GM18873 (cell line): ENCODE results near the gene NUDT17.
"Not testable (repeated sequence)": the region's sequence is repeated elsewhere in the genome, so short reads cannot be mapped to it uniquely, and the experiment has no call there.

Experiments used
- ATAC-seq: cut with Tn5 transposase; IDR thresholded peaks from one replicate; pipeline ENCODE4 v1.9.1; 2021; ENCODE audit warnings: mild to moderate bottlenecking, moderate library complexity, moderate number of reproducible peaks; ENCODE audit not compliant: unreplicated experiment, low FRiP score

The NUDT17 gene, protein sequence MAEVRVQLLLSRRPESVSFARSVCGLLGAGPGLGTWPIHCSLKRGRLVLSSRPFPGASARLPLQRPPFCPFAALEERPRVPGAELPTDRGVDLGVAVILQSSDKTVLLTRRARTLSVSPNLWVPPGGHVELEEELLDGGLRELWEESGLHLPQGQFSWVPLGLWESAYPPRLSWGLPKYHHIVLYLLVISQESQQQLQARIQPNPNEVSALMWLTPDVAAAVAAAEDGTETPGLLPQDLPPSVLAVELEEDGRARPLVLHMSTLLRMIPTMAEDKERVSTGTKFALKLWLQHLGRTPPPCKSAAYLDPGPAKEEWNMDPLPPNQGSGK

DNA sequence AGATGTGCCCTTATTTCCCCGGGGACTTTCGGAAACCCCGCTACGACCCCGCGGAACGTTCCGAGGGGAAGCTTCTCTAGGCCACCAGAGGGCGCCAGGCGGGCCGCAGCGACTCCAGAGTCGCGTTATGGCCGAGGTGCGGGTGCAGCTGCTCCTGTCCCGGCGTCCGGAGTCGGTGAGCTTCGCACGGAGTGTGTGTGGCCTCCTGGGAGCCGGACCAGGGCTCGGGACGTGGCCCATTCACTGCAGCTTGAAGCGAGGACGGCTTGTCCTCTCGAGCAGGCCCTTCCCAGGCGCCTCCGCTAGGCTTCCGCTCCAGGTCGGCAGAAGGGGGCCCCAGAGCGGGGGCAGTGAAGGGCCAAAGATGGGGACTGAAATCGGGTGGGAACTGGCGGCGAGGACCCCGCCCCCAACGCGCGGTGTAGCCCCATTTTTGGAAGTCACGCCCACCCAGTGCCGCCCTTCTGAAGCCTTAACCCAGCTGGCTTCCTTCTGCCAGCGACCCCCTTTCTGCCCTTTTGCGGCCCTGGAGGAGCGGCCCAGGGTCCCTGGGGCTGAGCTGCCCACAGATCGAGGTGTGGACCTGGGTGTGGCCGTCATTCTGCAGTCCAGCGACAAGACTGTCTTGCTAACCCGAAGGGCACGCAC lies at the start of gene NUDT17:
Gene NUDT17 (plus strand): TSS at position 117 of the 648 bp plus-strand sequence. CDS start 11 bp downstream, at position 128.
- peak; percentile 36 for ATAC-seq

DNA sequence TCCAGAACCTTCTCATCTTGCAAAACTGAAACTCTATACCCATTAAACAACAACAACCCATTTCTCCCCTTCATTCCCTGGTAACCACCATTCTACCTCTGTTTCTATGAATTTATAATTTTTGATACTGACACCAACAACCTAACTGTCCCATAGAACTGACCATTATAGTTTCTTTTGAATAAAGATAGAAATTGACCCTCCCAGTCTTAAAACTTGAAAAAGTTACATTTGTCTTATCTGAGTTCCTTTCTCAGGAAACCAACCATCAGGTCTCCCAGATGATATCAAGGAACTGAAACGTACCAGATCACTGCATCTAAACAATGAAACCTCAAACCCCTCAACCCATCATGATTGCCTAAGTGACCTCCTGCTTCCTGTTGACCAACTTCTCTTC lies 48.7 kb upstream of the NUDT17 start:
- ATAC-seq: no peak

DNA sequence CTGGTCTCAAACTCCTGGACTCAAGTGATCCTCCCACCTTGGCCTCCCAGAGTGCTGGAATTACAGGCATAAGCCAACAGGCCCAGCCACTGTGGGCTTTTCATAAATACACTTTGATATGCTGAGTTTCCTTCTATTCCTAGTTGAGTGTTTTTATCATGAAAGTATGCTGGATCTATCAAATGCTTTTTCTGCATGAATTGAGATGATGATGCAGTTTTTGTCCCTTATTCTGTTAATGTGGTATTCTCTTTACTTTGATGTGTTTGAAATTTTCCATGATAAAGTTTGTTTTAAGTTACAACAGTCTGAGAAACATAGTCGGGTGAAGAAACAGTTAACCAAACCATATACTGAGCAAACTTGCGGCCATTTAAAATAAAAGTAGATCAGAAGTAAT lies 45.6 kb upstream of the NUDT17 start:
- ATAC-seq: no peak

DNA sequence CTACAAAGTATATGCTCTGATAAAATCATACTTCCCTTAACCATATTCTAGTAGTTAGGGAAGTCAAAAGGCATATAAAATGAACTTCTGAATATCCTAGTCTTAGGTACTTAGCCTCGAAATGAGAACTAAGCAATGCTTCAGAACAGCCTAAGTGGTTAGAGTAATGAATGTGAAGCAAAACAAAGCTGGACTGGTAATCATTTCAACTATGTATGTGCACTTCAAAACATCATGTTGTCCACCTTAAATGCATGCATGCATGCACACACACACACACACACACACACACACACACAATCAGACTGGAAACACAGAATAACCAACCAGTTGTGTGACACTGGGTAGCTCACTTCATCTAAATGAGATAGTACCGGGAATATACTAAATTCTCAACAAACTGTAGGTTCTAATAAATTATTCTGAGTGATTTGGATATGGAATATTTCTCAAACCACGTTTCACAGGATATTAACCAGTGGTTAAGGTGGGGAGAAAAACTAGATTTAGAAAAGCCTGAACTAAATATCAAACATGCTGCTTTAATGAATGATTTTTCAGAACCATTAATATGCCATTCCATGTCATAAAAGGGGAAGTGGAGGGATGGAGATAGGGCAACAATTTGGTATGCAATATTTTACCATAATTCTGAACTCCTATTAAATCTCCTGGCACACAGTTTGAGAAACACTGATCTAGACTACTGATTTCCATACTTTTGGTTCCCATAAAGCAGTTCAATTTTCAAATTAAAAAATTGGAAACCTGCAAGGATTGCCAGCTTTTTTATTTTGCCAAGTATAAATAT lies 41.0 kb upstream of the NUDT17 start:
- ATAC-seq: no peak

DNA sequence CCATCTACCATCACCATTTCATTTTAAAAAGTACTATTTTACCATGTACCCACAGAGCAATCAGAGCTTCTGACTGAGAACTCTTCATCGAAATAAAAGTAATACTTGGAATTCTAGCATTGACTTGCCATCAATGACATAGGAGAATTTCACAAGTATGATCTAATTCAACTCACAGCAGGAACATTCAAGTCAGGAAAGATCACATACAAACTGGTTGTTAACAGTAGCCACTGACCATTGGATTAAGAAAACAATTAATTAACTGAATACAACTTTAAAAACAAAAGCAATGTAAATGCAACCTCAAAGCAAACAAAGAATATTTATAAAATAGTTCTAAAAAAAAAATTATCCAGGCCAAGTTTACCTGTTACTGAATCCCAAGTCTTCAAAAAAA lies 40.4 kb upstream of the NUDT17 start:
- no peak for ATAC-seq

DNA sequence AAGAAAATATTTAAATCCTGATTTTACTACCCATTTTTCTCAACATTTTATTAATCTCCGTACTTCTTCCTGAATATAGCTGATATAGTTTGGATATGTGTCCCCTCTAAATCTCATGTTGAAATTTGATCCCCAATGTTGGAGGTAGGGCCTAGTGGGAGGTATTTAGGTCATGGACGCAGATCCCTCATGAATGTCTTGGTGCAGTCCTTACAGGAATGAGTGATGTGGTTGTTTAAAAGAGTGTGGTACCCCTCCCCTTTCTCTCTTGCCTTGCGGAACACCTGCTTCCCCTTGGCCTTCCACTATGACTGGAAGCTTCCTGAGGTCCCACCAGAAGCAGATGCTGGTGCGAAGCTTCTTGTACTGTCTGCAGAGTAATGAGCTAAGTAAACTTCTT lies 39.0 kb upstream of the NUDT17 start:
- no peak for ATAC-seq

DNA sequence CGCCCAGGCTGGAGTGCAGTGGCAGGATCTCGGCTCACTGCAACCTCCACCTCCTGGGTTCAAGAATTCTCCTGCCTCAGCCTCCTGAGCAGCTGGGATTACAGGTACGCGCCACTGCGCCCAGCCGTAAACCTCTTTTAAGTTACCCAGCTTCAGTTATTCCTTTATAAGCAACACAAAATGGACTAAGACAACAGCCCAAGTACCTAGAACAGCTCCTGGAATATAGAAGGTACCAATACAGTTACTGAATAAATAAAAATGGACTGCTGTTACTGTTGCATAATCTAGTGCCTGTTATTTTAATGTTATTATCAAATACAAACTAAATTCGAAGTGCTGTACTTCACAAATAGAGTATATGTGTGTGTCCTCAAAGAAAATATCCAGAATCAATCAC lies 38.6 kb upstream of the NUDT17 start:
- no peak for ATAC-seq

DNA sequence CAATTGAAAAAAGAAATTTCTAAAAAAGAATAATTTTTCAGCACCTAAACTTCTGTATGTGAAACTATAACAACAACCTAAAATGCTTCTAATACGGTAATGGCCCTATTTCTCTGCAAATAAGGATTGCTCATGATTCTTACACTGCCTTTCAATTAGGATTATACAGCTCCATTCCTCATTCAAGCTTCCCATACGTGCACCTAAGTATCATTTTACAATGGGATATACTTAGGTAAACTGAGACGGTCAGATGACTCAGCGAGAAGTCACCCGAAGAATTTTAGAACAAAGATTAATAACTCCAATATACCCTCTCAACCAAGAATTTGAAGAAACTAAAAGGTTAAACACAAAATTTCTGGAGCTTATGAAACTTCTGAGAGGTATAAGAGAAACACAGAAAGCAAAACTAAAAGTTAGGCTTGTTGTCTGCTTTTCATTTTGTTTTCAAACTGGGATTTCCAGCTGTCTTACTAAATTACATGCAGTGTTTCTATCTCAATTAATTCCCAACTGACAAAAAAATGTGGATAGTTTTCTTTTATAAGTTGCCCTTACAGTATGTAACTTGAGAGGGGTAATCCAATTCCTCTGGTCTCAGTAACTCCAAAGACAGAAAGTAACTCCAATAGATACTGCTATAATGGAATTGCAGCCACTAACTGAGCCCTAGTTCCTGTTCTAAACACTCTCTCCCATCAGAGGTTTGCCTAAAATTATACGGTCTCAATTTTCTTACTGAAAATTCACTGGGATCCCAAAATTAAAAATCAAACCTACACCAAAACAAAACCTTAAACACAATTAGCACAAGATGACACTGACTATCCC lies 32.2 kb upstream of the NUDT17 start:
- not testable (repeated sequence) for ATAC-seq

DNA sequence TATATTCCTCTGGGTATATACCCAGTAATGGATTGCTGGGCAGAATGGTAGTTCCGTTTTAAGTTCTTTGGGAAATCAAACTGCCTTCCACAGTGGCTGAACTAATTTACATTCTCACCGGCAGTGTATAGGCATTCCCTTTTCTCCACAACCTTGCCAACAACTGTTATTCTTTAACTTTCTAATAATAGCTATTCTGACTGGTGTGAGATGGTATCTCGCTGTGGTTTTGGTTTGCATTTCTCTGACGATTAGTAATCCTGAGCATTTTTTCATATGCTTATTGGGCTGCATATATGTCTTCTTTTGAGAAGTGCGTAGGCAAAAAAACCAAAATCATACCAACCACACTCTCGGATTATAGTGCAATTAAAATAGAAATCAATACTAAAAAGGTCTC lies 27.3 kb upstream of the NUDT17 start:
- not testable (repeated sequence) for ATAC-seq

DNA sequence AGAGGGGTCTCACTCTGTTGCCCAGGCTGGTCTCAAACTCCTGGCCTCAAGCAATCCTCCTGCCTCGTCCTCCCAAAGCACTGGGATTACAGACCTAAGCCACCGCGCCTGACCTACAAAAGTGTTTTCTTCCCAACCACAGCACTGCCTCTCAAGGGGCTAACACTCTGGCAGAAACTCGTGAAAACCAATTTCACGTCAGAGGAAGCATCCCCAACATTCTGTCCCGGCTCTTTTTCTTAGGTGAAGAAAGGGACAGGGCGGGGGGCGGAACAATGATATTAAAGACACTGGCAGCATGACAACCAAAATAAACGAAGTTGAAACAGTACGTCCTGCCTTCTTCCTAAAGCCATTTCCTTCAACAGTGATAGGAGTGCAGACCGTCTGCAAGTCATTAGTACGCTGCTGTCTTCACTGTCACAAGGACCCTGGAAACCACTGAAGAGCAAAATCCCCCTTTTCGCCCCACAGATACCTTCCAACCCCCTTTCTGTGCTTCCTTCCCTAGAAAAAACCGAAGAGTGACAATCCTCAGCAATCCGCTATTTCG lies 22.6 kb upstream of the NUDT17 start:
- not testable (repeated sequence) for ATAC-seq

DNA sequence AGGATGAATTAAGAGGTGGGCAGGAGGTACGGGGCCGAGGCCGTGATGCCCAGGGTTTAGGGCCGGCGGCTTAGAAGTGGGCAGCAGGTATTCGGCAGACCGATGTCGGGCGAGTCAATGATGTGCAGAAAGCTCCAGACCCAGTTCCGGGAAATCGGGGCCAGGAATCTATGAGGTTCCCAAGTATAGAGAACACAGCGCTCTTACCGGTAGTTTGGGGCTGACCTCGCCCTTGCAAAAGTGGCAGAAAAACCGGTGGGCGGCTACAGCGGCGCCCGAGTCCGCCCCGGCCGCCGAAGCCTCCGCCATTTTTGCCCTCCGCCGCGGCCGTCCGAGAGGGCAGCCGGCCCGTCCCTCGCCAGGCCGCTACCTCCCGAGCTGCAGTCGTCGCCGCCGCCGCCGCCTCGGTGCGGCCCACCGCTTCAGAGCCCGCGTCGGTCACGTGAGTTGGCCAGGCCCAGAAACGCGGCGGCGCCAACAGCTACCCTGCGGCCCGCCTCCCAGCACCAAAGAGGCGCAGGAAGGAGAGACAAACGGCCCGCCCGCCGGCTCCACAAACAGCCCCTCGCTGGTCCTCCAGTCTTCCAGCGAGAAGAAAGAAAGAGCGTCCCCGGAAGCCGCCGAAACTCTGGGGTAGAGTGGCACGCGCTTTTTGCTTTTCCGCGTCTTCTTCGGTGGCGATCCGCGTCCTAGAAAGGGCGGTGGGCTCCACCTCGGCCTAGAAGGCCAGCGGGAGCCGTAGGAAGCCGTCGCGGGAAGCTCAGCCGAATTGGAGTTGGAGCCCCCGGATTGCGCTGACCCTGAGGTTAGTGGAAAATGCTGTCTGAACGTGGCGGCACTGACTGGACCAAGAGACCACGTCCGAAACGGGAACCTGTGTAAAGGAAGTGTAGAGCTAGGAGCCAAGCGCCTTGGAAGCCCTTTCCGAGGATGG lies 21.6 kb upstream of the NUDT17 start, which contains the start of the genes POLR3C and RNF115:
Gene POLR3C (plus strand): TSS at position 636 of the 934 bp plus-strand sequence. CDS start 1,577 bp downstream, outside the sequence.
Gene RNF115 (minus strand): TSS at position 531 of the 934 bp plus-strand sequence. CDS start 222 bp downstream, at position 309.
- peak; percentile 76 for ATAC-seq

DNA sequence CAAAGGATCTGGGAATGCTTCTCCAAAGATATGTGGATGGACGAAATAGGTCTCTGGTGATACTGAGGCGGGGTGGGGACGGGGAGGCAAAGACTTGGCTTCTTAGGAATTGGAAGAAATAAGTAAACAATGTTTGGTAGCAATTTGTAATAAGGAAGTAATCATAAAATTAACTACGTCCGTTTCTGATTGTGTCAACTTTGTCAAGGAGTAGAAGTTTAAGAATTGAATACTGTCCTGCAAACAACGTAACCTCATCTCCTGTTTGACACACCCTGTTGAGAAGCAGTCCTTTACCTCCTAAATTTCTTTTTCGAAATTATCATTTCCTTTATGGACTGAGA lies 21.0 kb upstream of the NUDT17 start:
- ATAC-seq: no peak

DNA sequence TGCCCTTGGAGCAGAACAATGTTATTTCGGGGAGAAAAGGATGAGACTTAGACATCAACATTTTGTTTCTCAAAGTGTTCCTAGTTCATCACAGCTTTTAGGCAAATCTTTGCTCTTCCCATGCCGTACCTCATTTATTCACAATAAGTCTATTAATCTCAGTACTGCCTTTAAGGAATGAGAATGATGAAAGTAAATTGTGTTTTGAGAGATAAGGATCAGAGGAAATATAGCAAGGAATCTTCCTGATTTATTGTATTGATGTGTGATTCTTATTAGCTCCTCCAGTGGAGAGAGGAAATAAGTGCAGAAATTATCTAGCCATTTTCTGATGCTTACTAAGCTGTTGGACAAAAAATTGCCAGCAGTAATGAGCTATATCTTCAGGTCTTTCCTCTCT lies 19.4 kb upstream of the NUDT17 start:
- ATAC-seq: no peak

DNA sequence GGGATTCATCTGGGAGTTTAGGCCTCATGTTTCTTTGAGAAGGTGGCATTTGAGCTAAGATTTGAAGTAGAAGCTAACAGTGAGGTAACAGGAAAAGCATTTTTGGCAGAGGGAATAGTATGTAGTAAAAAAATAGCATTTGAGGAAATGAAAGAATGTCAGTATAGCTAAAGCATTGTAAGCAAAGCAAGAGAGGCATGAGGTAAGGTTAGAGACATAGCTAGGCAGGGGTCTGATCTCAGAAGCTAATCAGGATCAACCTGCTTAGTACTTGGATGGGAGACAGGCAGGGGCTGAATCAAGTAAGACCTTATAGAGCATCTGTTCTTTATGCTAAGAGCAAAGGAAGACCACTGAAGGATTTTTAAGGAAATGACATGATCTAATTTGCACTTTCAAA lies 17.5 kb upstream of the NUDT17 start:
- ATAC-seq: no peak

DNA sequence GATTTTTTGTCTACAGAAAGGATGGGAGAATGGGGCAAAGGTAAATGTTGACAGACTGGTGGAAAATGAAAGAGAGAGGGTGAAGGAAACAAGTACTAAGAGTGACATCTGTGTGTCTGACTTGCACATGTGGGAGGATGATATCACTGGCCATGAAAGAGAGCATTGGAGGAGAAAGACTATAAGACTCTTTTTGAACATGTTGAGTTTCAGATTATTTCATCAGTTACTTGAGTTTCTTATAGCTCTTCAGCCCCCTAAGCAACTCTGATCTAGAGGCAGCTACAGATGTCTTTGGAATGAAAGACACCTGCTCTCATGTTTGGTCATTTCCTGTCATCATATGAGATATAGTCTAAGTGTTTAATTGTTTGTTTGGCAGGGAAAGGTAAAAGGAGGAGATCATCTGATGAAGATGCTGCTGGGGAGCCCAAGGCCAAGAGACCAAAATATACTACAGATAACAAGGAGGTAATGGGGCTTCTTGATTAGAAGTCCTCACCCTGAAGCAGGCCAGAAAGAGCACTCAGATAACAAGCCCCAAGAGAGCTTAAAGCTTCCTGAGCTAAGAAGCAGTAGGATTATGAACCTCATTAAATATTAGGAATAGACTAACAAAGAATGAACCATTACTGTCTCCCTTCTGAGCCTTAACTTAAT lies 16.9 kb upstream of the NUDT17 start:
- ATAC-seq: no peak

DNA sequence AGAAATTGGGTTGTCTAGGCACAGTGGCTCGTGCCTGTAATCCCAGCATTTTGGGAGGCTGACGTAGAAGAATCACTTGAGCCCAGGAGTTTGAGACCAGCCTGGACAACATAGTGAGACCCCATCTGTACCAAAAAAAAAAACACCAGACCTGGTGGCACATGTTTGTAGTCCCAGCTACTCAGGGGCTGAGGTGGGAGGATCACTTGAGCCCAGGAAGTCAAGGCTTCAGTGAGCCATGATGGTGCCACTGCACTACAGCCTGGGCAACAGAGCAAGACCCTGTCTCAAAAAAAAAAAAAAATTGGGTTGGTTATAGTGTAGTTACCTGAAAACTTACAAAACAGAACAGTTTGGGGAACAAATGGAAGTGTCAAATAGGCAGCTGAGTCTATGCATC lies 14.6 kb upstream of the NUDT17 start:
- ATAC-seq: not testable (repeated sequence)

DNA sequence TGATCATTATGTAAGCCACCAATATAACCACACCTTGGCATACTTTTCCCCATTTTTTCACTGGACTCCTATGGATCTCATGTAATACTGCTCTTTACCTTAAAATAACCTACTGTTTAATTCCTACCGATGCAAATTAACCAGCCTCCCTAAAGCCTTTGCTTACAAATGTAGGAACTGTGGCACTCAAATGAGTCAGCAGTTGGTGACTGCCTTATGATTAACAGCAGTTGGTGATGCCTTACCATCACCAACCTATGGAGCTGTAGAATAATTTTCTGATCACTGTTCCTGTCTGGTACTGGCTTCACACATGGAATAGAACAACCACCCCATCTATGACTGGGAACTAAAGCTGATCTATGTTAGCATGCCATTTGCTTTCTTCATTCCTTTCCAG lies 7.8 kb upstream of the NUDT17 start:
- ATAC-seq: no peak

DNA sequence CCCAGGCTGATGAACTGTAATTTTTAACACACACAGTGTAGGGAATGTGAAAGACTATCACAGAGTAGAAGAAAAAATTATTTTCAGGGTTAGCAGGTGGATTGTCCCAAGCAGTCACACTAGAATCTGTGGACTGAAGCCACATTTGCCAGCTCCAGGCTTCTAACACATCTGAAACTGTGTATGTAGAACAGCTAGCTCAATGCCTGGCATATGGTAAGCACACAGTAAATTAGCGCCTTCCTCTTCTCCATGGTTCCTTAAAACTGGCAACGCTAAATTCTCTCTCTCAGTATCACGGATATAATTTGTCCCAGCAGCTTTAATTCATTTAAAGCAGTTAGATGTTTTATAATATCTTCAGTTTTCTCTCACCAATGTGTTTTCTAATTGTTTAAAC lies 2.4 kb upstream of the NUDT17 start:
- ATAC-seq: no peak
